Liver (tissue), 10 donors: ENCODE results near the gene MRPS24. TPM values are rescaled to one million over a fixed set of nuclear protein-coding genes. Genes with fewer than 3 reads are reported as not detected.
"Not testable (repeated sequence)": the region's sequence is repeated elsewhere in the genome, so short reads cannot be mapped to it uniquely, and the experiment has no call there.

Source experiments
- DNase-seq: peaks from one replicate; pipeline ENCODE4 v3.0.0-alpha.2; 2017; ENCODE audit warnings: low spot score
- H3K27ac ChIP-seq, 2 donors: one replicate each; pipeline ENCODE4 v1.7.0; 2013; ENCODE audit warnings: inconsistent platforms in 2 of 2, low read length in 2 of 2, control low read depth in 1 of 2, low read depth in 1 of 2, mild to moderate bottlenecking in 1 of 2
- H3K27me3 ChIP-seq, 4 donors: one replicate each; pipeline versions ENCODE4 v1.6.1 to v1.7.0; 2013; ENCODE audit warnings: low read length in 3 of 4, inconsistent platforms in 1 of 4, mild to moderate bottlenecking in 1 of 4, moderate library complexity in 1 of 4; ENCODE audit not compliant: control insufficient read depth in 4 of 4, insufficient read depth in 4 of 4
- H3K36me3 ChIP-seq, 4 donors: one replicate each; pipeline versions ENCODE4 v1.6.1 to v1.7.0; 2013; ENCODE audit warnings: low read length in 3 of 4, mild to moderate bottlenecking in 3 of 4, low read depth in 1 of 4, moderate library complexity in 1 of 4; ENCODE audit not compliant: control insufficient read depth in 4 of 4, insufficient read depth in 3 of 4
- H3K4me1 ChIP-seq, 4 donors: one replicate each; pipeline versions ENCODE4 v1.6.1 to v1.7.0; 2013; ENCODE audit warnings: low read length in 3 of 4, mild to moderate bottlenecking in 3 of 4, moderate library complexity in 1 of 4; ENCODE audit not compliant: control insufficient read depth in 4 of 4, insufficient read depth in 4 of 4
- H3K4me3 ChIP-seq, 3 donors: one replicate each; pipeline versions ENCODE4 v1.6.1 to v1.7.0; 2013; ENCODE audit warnings: low read length in 3 of 3, control low read depth in 1 of 3, low read depth in 1 of 3, mild to moderate bottlenecking in 1 of 3
- H3K9ac ChIP-seq, 2 donors: one replicate each; pipeline ENCODE4 v1.7.0; 2013; ENCODE audit warnings: low read length in 2 of 2, mild to moderate bottlenecking in 2 of 2, moderate library complexity in 2 of 2, control low read depth in 1 of 2, low read depth in 1 of 2
- H3K9me3 ChIP-seq, 4 donors: one replicate each; pipeline versions ENCODE4 v1.6.1 to v1.7.0; 2013; ENCODE audit warnings: low read length in 3 of 4; ENCODE audit not compliant: control insufficient read depth in 4 of 4
- CTCF ChIP-seq: fragments of 150-350 bp; IDR thresholded peaks from 2 replicates; pipeline ENCODE4 v1.5.1; 2017; ENCODE audit warnings: improper control_type of control experiment, low read depth, low read length; ENCODE audit not compliant: missing input control
- EGR1 ChIP-seq, 2 donors: IDR thresholded peaks; 2 replicates each; pipeline ENCODE4 v1.6.1; 2016 to 2018; ENCODE audit warnings: antibody characterized with exemption in 2 of 2, low read depth in 2 of 2
- FOXA1 ChIP-seq: IDR thresholded peaks from 2 replicates; pipeline ENCODE4 v1.6.1; 2016; ENCODE audit warnings: antibody characterized with exemption
- FOXA2 ChIP-seq: IDR thresholded peaks from 2 replicates; pipeline ENCODE4 v1.6.1; 2016; ENCODE audit warnings: antibody characterized with exemption
- GABPA ChIP-seq, 2 donors: IDR thresholded peaks in 1 of 2; conservative IDR thresholded peaks in 1 of 2; 2 replicates each; pipeline ENCODE4 v1.6.1; 2016; ENCODE audit warnings: antibody characterized with exemption in 2 of 2, mild to moderate bottlenecking in 1 of 2, moderate library complexity in 1 of 2
- HNF4A ChIP-seq, 2 donors: conservative IDR thresholded peaks; 2 replicates each; pipeline ENCODE4 v1.6.1; 2016; ENCODE audit warnings: antibody characterized with exemption in 2 of 2, mild to moderate bottlenecking in 2 of 2
- HNF4G ChIP-seq: IDR thresholded peaks from 2 replicates; pipeline ENCODE4 v1.6.1; 2016; ENCODE audit warnings: antibody characterized with exemption
- JUND ChIP-seq, 2 donors: IDR thresholded peaks; 2 replicates each; pipeline ENCODE4 v1.6.1; 2016; ENCODE audit warnings: antibody characterized with exemption in 2 of 2
- REST ChIP-seq: IDR thresholded peaks from 2 replicates; pipeline ENCODE4 v1.6.1; 2016; ENCODE audit warnings: antibody characterized with exemption, mild to moderate bottlenecking
- RXRA ChIP-seq, 2 donors: IDR thresholded peaks; 2 replicates each; pipeline ENCODE4 v1.6.1; 2017 to 2018; ENCODE audit warnings: antibody characterized with exemption in 2 of 2, mild to moderate bottlenecking in 1 of 2
- TAF1 ChIP-seq: conservative IDR thresholded peaks from 2 replicates; pipeline ENCODE4 v1.6.1; 2016; ENCODE audit warnings: antibody characterized with exemption, mild to moderate bottlenecking
- YY1 ChIP-seq: IDR thresholded peaks from 2 replicates; pipeline ENCODE4 v1.6.1; 2016; ENCODE audit warnings: antibody characterized with exemption, mild to moderate bottlenecking
- WGBS: extraction: QIAGEN DNeasy Blood & Tissue Kit; methylation state at CpG from one replicate; pipeline ENCODE4 v1.1.7; 2013; 5-methylcytosine and 5-hydroxymethylcytosine counted together
- polyA plus RNA-seq, 2 donors: library from polyadenylated mRNA; stranded (reverse) in 1 of 2; unstranded in 1 of 2; fragments of 200-250 nt in 1 of 2; fragments of >200 nt in 1 of 2; fragmentation: Nextera tagmentation in 1 of 2; extraction: Ambion mirVana in 1 of 2; gene quantifications; one replicate each; pipeline versions ENCODE4 v1.2.1 to v1.2.3, GENCODE V29; 2013 to 2015
- small RNA-seq: library from RNA; depleted of rRNA; stranded (forward); fragments of <200 nt; gene quantifications from one replicate; pipeline ENCODE3, GENCODE V24; 2014
- total RNA-seq, 2 donors: library from RNA; depleted of rRNA; stranded (reverse); fragments of >200 nt; gene quantifications; one replicate each; pipeline ENCODE4 v1.2.3, GENCODE V29; 2014
- TF ChIP-seq, protein P1 (sequence below): IDR thresholded peaks from 2 replicates; pipeline ENCODE4 v1.6.1; 2016; ENCODE audit warnings: antibody characterized with exemption
- donor health status: healthy.
- donor health status: healthy.
- donor health status: healthy.
- donor health status: healthy.
- donor health status: healthy.

MRPS24 gene
- total and polyA plus RNA-seq, 4 donors, result 38.7 to 177 (median 82.3) TPM

- no peak for DNase-seq
- H3K4me1 ChIP-seq, result no peaks in the 10 kb centered on the region
- H3K9ac ChIP-seq, result no peak overlapping the region
- no peak overlapping the region for H3K4me3 ChIP-seq
- no peaks in the 10 kb centered on the region for H3K27me3 ChIP-seq
- H3K36me3 ChIP-seq, result no peaks in the 10 kb centered on the region
- no peaks in the 10 kb centered on the region for H3K9me3 ChIP-seq
- 81% methylated on average over 6 of the region's 6 CpGs for WGBS
- H3K27ac ChIP-seq, result no peak overlapping the region
- TF ChIP-seq EGR1 (IDR thresholded peaks at IDR 0.05; ENCODE audit: low read depth in 2 of 2) (no peak), RXRA (IDR thresholded peaks at IDR 0.05) (no peak), HNF4A (conservative IDR thresholded peaks at IDR 0.05) (no peak), HNF4G (no peak), FOXA1 (no peak), GABPA (IDR thresholded peaks at IDR 0.05 in 1 of 2, conservative IDR thresholded peaks at IDR 0.05 in 1 of 2) (no peak), TAF1 (no peak), CTCF (no peak), REST (no peak), FOXA2 (no peak), JUND (IDR thresholded peaks at IDR 0.05) (no peak), YY1 (no peak)
- TF ChIP-seq, protein P1, sequence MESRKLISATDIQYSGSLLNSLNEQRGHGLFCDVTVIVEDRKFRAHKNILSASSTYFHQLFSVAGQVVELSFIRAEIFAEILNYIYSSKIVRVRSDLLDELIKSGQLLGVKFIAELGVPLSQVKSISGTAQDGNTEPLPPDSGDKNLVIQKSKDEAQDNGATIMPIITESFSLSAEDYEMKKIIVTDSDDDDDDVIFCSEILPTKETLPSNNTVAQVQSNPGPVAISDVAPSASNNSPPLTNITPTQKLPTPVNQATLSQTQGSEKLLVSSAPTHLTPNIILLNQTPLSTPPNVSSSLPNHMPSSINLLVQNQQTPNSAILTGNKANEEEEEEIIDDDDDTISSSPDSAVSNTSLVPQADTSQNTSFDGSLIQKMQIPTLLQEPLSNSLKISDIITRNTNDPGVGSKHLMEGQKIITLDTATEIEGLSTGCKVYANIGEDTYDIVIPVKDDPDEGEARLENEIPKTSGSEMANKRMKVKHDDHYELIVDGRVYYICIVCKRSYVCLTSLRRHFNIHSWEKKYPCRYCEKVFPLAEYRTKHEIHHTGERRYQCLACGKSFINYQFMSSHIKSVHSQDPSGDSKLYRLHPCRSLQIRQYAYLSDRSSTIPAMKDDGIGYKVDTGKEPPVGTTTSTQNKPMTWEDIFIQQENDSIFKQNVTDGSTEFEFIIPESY, result no peak
These were observed 45.4 kb downstream of the MRPS24 start for GRCh38 chr7:43823941-43824340.

DNA sequence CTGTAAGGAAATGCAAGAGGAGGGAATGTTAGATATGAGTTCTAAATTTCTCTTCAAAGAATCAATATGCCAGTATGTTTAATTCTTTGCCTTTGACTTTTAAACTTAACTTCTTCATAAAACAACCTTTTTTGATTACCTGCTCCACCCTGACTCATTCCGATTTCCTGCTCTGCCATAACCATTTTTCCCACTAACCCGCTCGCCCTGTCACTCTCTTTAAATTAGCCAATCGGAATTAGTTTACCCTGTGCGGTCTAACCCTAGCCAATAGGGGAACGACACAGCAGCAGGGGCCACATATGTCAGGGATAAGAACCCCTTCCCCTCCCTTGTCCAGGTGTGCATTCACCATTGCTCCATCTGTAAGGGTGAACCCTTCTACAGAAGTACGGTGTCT lies 45.9 kb downstream of the MRPS24 start:
- not testable (repeated sequence) for H3K27ac ChIP-seq, H3K4me1 ChIP-seq, H3K36me3 ChIP-seq, H3K9ac ChIP-seq, H3K4me3 ChIP-seq, H3K9me3 ChIP-seq, H3K27me3 ChIP-seq, DNase-seq
- 95% methylated on average over 7 of the region's 7 CpGs for WGBS

Small RNAs within 50 kb of the gene (small RNA-seq; reads per million reads assigned to genes)
- 0.07 reads per million for gene MRPS24

Other genes starting within 250 kb of the MRPS24 start
- 10 to 100 TPM; 33.5 to 37.8 TPM for gene COA1, start 140.0 kb downstream of the MRPS24 start, total RNA-seq
- gene COA1, start 140.0 kb downstream of the MRPS24 start, polyA plus RNA-seq, result 10 to 100 TPM; 16.6 to 25.3 TPM
- 10 to 100 TPM in 1 of 2 donors, 1 to 10 TPM in 1; 5.1 to 23.5 TPM for gene BLVRA, start 110.8 kb downstream of the MRPS24 start, total RNA-seq
- gene BLVRA, start 110.8 kb downstream of the MRPS24 start, polyA plus RNA-seq, result 1 to 10 TPM; 6.1 to 7.4 TPM
- gene URGCP, start 37.1 kb upstream of the MRPS24 start, total RNA-seq, result 10 to 100 TPM in 1 of 2 donors, 1 to 10 TPM in 1; 7.2 to 28.4 TPM
- 10 to 100 TPM; 11.7 to 14.3 TPM for gene URGCP, start 37.1 kb upstream of the MRPS24 start, polyA plus RNA-seq
- 10 to 100 TPM in 1 of 2 donors, 1 to 10 TPM in 1; 5.1 to 10.7 TPM for gene UBE2D4, start 56.9 kb upstream of the MRPS24 start, total RNA-seq
- 10 to 100 TPM; 12.8 to 17.9 TPM for gene UBE2D4, start 56.9 kb upstream of the MRPS24 start, polyA plus RNA-seq
- not detected for gene SPDYE1, start 128.4 kb upstream of the MRPS24 start, total RNA-seq
- gene SPDYE1, start 128.4 kb upstream of the MRPS24 start, polyA plus RNA-seq, result under 1 TPM in 1 of 2 donors, not detected in 1; 0.71 TPM
- gene DBNL, start 175.2 kb upstream of the MRPS24 start, total RNA-seq, result 10 to 100 TPM; 47.3 to 60.2 TPM
- gene DBNL, start 175.2 kb upstream of the MRPS24 start, polyA plus RNA-seq, result 10 to 100 TPM; 26.1 to 35.6 TPM
- gene PGAM2, start 196.1 kb upstream of the MRPS24 start, total RNA-seq, result 1 to 10 TPM in 1 of 2 donors, under 1 TPM in 1; 0.42 to 2.3 TPM
- gene PGAM2, start 196.1 kb upstream of the MRPS24 start, polyA plus RNA-seq, result under 1 TPM; 0.13 to 0.56 TPM
- gene POLM, start 213.0 kb upstream of the MRPS24 start, total RNA-seq, result 10 to 100 TPM in 1 of 2 donors, 1 to 10 TPM in 1; 6.9 to 24.0 TPM
- gene POLM, start 213.0 kb upstream of the MRPS24 start, polyA plus RNA-seq, result 1 to 10 TPM; 9.1 to 9.4 TPM
- gene AEBP1, start 234.8 kb upstream of the MRPS24 start, total RNA-seq, result 10 to 100 TPM in 1 of 2 donors, 1 to 10 TPM in 1; 3.4 to 13.3 TPM
- 10 to 100 TPM in 1 of 2 donors, 1 to 10 TPM in 1; 3.8 to 11.5 TPM for gene AEBP1, start 234.8 kb upstream of the MRPS24 start, polyA plus RNA-seq